ENCODE measurements around the gene MAML3. TPM values are rescaled to one million over a fixed set of nuclear protein-coding genes. Genes with fewer than 3 reads are reported as not detected.

MAML3 gene
- total RNA-seq, 1 donor from 2014 or later = 18.7 TPM

GRCh38 chr4:139825523-139826014 is 328.4 kb downstream of the MAML3 start:
- DNase-seq (ENCODE audit: extremely low read depth, low read depth, low spot score) = no peak

- DNase-seq (ENCODE audit: extremely low read depth, low read depth, low spot score) = no peak
Observed at GRCh38 chr4:139824882-139825522, 329.0 kb downstream of the MAML3 start.

GRCh38 chr4:139823746-139824145 is 330.2 kb downstream of the MAML3 start:
- no peak for DNase-seq (ENCODE audit: extremely low read depth, low read depth, low spot score)

DNA sequence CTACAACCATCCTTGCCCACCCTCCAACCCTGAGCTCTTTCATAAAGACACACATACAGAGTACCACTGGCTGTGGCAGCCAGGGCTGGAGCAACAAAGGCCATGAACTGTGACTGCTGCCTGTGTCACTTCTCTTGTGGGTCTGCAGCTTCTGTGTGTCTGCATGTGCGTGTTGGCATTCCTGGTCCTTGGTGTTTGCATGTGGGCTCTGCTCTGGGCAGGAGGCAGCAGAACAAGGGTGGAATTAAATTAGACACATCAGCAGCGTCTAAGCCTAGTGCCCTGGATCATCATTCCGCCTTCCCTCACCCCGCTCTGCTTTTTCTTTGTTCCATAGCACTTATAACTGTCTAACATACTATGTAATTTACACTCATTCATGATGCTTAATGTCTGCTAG is 330.6 kb downstream of the MAML3 start:
- DNase-seq (ENCODE audit: extremely low read depth, low read depth, low spot score) = no peak

- DNase-seq (ENCODE audit: extremely low read depth, low read depth, low spot score) = no peak
Observed at GRCh38 chr4:139822391-139822790, 331.6 kb downstream of the MAML3 start.

DNA sequence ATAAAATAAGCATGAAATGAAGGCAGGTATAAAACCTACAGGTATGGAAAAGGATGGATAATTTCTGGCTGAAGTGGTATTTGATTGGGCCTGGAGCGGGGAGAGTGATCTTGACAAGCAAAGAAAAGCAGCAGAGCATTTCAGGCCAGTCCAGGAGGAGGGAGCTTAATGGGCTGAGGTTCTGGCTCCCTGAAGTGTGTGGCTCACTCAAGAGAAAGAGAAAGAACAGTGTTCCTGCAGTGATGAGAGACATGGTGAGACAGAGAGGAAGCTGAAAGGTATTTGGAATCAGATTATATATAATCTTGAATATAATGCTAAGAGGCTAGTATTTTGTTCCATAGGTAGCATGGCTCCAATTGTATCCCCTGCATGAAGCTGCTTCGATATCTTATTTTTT is 334.9 kb downstream of the MAML3 start:
- no peak for DNase-seq (ENCODE audit: extremely low read depth, low read depth, low spot score)

DNA sequence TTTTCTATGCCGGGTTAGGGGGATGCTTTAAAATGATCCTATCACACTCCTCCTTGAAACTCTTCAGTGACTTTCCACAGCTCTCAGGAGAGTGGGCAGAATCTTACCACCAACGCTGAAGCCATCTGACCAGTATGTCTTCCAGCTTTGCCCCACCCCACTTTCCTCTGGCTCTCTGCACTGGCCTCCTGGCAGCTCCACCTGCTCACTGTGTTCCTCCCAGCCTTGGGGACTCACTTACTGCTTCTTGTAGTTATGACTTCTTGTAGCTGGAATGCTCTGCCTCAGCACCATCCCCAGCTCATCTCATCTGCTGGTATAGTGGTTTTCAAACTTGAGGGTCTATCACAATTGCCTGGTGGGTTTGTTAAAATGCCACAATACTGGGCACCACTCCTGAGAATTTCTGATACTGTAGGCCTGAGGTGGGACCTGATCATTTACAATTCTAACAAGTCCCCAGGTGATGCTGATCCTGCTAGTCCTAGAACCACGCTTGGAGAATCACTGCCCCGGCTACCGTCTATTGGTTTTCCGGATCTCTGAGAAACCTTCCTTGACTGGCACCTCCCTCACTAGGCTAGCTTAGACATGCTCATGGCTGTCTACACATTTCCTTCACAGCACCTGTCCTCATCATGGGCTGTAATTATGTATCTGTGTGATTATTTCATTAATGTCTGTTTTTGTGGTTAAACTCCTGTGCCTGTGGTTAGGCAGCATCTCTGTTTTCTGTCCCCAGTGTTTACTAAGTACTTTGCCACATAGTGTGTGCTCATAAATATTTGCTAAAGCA is 336.1 kb downstream of the MAML3 start:
- no peak for DNase-seq (ENCODE audit: extremely low read depth, low read depth, low spot score)

GRCh38 chr4:139816856-139817255 is 337.1 kb downstream of the MAML3 start:
- no peak for DNase-seq (ENCODE audit: extremely low read depth, low read depth, low spot score)

DNA sequence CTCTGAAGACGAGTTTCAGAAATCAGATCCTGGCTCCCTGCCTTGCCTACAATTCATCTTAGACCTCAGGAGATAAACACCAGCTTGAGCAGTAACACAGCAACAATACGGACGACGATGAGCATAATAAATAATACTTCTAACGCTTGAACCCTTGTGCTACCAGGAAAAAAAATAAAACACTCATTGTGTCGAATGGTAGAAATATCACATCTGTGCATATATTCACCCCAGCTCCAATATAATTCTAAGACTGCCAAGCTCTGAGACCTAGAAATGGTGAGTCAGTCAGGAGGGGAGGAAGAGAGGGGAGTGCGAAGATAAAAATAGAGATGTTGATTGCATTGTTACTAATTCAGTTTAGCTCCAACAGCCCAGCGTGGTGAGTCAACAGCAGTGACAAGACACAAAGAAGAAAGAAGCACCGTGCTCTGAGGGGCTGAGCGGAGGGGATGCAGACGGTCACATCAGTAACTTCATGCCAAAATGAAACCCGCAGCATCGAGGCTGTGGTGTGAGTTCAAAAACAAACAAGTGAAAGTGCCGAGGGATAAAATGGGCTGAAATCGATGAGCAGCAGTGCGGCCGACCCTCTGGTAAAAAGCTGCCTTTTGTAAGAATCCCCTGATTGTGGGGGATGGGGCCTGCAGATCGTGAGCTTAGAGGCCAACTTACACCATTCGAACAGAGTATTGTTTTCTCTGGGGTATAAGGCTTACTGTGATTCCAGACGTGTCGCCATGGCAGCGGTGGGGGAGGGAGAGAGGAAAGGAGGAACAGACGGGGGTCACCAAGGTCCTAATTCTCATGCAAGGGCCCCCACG is 338.0 kb downstream of the MAML3 start:
- DNase-seq (ENCODE audit: extremely low read depth, low read depth, low spot score) = peak; percentile 58

DNA sequence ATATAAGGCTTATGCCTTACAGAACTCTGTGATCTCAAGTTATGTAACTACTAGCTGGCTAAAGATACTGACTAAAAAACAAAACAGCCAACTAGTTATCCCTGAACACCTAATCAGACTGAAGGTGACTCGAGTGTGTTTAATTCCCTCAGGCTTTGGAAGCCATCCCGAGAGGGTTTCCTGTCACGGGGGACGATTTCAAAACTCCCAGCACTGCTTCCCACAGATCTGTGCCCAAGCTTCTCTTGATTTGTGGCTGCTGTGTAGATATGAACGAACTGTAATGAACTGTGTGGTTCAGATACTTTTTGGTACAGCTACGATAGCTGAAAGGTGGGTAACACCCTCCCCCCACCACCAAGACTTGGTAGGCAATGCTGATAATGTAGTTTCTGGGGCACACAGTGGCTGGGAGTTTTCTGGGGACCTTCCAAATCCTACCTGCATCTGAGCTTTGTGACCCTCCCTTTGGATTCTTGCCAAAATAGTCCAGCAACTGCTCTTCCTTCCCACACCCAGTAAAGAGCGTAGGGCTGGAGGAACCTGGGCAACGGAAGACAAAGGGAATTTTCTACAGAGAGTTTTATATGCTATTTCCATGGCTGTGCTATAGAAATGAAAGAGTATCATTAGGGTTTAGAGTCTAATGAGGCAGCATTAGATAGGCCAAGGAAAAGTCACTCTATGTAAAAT is 339.5 kb downstream of the MAML3 start:
- no peak for DNase-seq (ENCODE audit: extremely low read depth, low read depth, low spot score)

- DNase-seq (ENCODE audit: extremely low read depth, low read depth, low spot score) = no peak
Observed at GRCh38 chr4:139813881-139814280, 340.1 kb downstream of the MAML3 start.

DNA sequence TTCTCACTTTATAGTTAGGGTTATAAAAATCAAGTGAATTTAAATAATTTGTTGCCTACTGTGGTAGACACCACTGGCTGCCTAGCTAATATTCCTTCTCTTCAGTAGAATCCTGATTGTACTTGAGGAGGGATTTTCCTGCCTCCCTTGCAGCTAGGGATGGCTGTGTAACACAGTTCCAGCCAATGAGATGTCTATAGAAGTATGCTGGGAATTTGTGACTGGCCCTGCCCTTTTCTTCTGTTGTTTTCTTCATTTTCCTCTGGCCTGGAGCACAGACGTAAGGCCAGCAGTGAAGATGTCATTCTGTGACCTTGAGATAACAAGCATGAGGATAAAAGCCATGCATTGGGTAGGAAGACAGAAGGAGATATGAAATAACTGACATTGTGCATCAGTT is 343.3 kb downstream of the MAML3 start:
- no peak for DNase-seq (ENCODE audit: extremely low read depth, low read depth, low spot score)

DNA sequence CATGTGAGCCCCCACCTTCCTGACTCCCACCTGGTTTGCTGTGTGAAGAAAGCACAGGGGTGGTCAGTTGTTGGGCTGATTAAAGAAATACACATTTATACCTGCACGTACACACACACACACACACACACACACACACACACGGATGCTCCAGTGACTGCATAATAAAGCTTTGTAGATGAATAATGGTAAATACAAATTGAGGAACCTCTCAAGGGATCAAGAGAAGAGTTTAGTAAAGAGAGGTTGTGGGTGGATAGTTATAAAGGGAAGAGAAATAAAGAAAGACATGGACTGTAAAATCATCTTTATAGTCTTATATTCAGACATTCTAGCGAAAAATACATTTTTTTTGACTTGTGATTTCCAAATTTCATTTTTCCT is 344.2 kb downstream of the MAML3 start:
- DNase-seq (ENCODE audit: extremely low read depth, low read depth, low spot score) = no peak

GRCh38 chr4:139808808-139809756 is 344.9 kb downstream of the MAML3 start:
- DNase-seq (ENCODE audit: extremely low read depth, low read depth, low spot score) = no peak

- no peak for DNase-seq (ENCODE audit: extremely low read depth, low read depth, low spot score)
Observed at GRCh38 chr4:139808381-139808807, 345.6 kb downstream of the MAML3 start.

DNA sequence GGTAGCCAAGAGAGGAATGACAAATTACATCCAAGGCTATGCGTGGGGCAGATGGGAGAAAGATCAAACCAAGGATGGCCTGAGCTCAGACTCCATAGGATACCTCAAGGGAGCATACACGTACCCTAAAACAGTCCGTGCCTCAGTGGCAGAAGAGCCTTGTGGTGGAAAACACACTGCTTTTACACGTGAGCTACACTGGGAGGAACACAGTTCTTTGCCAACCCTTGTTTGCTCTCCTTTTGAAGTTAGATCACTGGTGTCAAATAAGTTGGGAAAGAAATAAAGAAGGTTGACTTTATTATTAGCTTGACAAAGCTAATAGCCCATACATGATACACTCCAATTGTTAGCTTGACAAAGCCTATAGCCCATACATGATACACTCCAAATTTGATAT is 346.5 kb downstream of the MAML3 start:
- DNase-seq (ENCODE audit: extremely low read depth, low read depth, low spot score) = no peak

DNA sequence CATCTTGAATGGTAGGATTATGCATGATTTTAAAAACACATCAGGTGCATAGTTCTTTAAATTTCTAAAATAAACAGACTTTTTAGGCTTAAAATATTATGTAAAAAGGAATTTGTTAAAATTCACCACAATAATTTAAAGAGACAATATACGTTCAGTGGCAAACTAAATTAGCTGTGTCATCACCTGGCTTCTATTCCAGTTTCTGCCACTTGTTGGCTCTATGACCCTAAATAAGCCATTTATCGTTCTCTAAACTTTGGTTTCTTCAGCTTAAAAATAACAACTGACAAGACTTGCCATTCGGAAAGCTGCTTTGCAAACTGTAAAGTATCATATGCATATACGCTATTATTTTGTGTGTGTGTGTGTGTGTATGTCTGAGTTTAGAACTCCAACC is 347.1 kb downstream of the MAML3 start:
- no peak for DNase-seq (ENCODE audit: extremely low read depth, low read depth, low spot score)

GRCh38 chr4:139802931-139803330 is 351.1 kb downstream of the MAML3 start:
- DNase-seq (ENCODE audit: extremely low read depth, low read depth, low spot score) = no peak

- DNase-seq (ENCODE audit: extremely low read depth, low read depth, low spot score) = no peak
Observed at GRCh38 chr4:139802488-139802887, 351.5 kb downstream of the MAML3 start.

DNA sequence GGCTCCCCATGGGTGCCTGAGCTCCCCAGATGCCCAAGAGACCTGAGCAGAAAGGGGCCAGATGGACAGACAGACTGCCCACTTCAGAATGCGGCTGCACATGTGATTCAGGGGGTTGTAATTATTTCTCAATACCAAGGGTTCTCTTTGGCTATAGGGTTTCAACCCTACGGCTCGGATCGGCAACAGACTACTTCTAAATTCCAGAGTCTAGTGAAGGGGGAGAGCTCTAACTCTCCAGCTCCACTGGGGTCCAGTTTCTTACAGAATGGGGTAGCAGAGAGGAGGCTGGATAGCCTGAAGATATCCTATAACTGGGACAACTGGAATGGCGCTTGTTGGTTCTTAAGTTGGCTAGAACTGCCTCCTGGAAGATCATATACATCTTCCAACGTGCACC is 352.1 kb downstream of the MAML3 start:
- DNase-seq (ENCODE audit: extremely low read depth, low read depth, low spot score) = no peak
